Fibroblast of mammary gland (primary cell): ENCODE results near the gene PLBD1.
A peak's percentile ranks its signal among the peaks of the same experiment; 100 is the strongest.

Experiments used
- DNase-seq: peaks from one replicate; pipeline ENCODE4 v3.0.0-alpha.2; 2010; ENCODE audit warnings: low read depth
- H3K4me3 ChIP-seq: 2 replicates; pipeline ENCODE4 v1.5.1; 2011; ENCODE audit warnings: low read depth, mild to moderate bottlenecking, low read length, moderate library complexity; ENCODE audit not compliant: control insufficient read depth
- TF ChIP-seq, protein P1 (sequence below): conservative IDR thresholded peaks from 2 replicates; pipeline ENCODE4 v1.5.1; 2011; ENCODE audit warnings: low read depth, low read length, inconsistent platforms; ENCODE audit not compliant: control insufficient read depth, insufficient read depth

Gene PLBD1

DNA sequence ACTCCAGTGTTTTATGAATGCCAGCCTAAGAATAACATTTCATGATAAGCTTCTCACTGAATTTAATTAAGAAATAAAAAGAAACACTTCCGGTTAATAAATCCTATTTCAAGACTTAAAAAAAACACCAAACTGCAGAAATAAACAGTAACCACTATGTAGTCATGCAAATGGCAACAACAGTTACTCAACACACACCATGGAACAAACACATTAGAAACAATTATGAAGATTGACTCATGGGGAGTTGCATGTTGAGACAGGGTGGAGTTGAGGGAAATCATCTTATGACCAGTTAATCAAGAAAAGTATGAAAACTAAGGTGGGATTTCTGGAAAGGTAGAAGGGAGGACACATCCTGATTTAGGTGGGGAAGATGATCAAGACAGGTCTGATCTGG lies 52.7 kb downstream of the PLBD1 start:
- TF ChIP-seq, protein P1, sequence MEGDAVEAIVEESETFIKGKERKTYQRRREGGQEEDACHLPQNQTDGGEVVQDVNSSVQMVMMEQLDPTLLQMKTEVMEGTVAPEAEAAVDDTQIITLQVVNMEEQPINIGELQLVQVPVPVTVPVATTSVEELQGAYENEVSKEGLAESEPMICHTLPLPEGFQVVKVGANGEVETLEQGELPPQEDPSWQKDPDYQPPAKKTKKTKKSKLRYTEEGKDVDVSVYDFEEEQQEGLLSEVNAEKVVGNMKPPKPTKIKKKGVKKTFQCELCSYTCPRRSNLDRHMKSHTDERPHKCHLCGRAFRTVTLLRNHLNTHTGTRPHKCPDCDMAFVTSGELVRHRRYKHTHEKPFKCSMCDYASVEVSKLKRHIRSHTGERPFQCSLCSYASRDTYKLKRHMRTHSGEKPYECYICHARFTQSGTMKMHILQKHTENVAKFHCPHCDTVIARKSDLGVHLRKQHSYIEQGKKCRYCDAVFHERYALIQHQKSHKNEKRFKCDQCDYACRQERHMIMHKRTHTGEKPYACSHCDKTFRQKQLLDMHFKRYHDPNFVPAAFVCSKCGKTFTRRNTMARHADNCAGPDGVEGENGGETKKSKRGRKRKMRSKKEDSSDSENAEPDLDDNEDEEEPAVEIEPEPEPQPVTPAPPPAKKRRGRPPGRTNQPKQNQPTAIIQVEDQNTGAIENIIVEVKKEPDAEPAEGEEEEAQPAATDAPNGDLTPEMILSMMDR, result no peak
- DNase-seq, result peak; percentile 49
- no peak overlapping the region for H3K4me3 ChIP-seq

GRCh38 chr12:14514154-14514842 lies 53.4 kb downstream of the PLBD1 start:
- TF ChIP-seq, protein P1, result peak; percentile 26
- peak; percentile 7 for DNase-seq
- H3K4me3 ChIP-seq, result no peak overlapping the region

DNA sequence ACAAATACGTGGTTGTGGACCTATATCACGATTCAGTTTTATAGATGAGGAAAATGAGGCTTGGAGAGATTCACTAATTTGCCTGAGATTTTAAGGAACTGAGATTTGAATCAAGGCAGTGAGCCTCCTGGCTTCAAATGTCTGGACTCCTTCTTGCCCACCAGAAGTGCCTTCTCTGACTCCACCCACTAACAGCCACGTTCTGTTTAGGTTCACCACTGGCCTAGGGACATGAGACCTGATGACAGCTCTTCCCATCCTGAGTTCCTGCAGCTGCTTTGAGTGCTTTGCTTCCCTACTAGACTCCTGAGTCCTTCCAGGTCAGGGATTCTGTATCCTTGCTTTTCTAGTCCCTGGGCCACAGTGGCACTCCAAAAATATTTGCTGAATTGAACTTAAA lies 57.1 kb downstream of the PLBD1 start:
- no peak for DNase-seq
- TF ChIP-seq, protein P1, result no peak
- H3K4me3 ChIP-seq, result no peak overlapping the region

GRCh38 chr12:14505626-14506596 lies 61.8 kb downstream of the PLBD1 start:
- DNase-seq, result no peak
- TF ChIP-seq, protein P1, result no peak
- no peak overlapping the region for H3K4me3 ChIP-seq

DNA sequence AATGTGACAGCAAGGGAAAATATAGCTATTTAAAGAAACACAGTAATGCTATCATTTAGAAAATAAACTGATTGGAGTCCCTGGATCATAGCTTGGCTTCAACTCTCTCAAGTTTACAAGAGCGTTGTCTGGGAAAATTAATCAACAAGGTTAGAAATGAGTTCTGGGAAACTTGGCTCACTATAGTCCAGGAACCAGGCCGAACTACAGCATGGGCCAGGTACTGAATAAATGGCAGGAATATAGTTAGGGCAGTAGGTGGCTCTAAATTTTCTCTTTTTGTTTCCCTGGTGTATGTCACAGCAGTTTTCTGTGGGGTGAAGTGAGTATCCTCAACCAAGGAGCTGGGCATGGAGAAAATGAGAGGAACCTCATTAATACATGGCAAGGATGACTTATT lies 72.4 kb downstream of the PLBD1 start:
- no peak overlapping the region for H3K4me3 ChIP-seq
- DNase-seq, result no peak
- TF ChIP-seq, protein P1, result no peak

- TF ChIP-seq, protein P1, result no peak
- DNase-seq, result no peak
- H3K4me3 ChIP-seq, result no peak overlapping the region
Measured at GRCh38 chr12:14482886-14483285, 84.8 kb downstream of the PLBD1 start.
